ENCODE results near the gene TIAL1.

The TIAL1 gene

DNA sequence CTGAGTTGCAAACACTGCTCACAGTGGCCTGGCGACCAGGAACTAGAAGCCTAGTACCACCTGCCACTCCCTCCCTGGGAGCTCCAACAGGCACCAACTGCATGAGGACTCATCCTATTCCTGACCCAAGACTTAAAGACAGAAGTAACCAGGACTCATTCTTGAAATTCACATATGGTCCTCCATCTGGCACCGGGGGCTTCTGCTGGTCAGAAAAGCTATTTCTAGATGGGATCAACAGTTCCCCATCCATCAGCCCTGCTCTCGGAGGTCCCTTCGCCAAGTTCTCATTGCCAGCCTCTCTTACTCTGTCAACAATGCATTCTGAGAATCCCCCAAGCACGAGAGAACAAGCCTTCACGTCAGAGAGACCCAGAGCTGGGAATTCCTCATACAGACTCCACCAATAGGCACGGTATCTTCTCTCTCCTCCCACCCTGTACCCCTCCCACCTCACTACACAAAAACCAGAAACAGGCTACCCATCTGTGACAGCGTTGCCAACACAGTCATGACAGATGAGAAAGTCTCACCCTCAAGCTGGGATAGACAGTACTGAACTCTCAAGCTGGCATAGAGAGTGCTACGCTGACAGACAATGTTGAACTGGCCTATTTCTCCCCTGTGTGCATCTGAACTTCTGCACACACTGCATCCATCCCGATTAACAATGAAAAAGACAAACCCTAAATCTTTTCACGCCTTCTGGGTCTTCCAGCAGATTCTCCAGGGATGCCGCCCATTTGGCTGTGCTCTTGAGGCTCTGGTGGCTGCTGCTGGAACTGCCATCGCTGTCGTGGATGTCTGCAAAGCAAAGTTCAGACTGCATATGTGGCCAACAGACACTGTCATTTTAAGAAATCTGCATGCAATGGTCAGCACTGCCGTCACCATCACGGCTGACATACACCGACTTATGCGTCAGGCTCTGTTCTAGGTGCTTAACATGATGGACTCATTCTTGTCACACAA is 69.9 kb downstream of the TIAL1 start:
- no peak for DNase-seq

DNA sequence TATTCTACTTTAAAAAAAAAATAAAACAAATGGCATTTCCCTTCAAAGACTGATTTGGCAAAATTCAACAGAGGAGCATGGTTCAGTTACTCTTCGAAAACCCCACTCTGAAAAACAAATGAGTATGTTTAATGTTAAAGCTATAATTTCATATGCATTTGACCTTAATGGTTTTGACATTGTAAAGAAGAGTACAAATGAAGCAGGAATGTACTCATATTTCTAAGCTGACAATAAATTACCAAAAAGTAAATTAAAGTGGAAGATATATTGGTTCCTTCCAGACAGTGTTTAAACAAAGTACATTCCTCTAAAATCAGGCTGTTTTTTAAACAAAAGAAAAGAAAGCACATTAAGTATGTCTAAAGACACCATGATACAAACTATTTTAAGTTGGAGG is 70.6 kb downstream of the TIAL1 start:
- DNase-seq, result no peak

GRCh38 chr10:119525116-119525515 is 71.6 kb downstream of the TIAL1 start:
- DNase-seq, result no peak

GRCh38 chr10:119524720-119525070 is 72.1 kb downstream of the TIAL1 start:
- DNase-seq, result no peak

DNA sequence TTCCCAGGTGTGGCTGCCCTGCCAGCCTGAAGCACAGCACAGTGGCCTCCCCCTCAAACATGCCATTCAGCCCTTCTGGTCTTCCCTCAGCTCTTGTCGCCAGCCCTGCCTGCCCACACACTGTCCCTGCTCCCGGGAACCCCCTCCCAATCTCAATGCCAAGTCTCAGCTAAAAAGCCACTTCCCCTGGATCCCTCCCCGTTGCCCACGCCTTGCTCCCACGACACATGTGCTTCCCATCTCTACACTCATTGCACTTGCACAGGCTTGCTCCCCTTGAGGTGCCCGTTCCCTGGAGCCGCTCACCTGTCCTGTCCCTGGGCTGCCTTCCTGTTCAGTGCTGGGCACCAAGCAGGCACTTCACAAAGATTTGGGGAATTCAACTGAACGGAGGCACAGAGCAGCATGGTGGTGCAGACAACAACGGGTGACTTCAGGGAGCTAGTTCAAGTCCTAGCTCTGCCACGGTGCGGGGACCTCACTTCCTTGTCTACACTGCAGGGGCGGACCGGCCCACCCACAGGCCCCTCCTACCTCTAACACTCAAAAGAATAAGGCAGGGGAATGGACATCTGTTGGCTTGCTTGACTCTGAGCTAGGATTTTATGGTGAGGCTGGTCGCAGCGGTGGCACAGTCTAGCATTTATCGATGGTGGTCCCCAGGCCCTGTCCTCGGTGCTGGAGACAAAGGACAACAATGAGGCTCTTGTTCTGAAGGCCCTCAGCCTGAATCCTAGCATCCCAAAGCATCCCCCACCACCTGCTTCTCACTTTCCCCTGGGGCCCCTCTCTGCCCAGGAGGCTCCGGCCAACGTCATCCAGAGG is 72.7 kb downstream of the TIAL1 start:
- DNase-seq, result no peak
